Kidney tubule cell (primary cell): ENCODE results near the gene ZCCHC14.

Experiments
- DNase-seq: peaks from one replicate; pipeline ENCODE4 v3.0.0-alpha.2; 2018; ENCODE audit warnings: low spot score

The ZCCHC14 gene

DNA sequence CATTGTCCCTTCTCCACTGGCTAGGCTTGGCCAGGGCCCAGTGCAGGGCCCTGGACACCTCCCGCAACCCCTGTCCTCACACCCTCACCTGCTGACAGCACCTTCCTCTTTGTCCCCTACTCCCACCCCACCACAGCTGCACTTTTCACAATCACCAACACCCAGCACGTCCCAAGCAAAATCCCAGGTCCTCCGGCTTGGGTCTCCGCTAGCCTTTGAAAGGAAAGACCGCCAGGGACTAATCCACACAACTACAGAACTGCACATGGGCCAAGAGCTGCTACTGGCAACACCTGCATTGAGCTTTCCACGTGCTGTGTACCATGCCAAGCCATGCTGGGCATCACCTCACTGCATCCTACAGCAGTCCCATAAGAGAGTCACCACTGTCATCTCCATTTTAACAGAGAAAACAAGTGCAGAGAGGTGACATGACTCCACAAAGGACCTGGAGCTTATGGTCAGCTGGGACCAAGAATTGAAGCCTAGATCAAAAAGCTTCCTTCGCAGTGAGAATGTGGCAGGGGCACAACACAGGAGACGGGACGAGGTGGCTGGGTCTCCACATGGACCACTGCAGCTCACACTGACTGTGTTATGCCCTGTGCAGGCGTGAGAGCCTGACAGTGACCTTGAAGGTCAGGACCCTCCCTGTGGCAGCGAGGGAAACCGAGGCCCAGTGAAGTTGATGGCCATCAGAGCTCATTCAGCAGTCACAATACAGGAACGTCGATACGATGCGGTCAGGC, 131.8 kb downstream of the ZCCHC14 start:
- DNase-seq, result no peak

DNA sequence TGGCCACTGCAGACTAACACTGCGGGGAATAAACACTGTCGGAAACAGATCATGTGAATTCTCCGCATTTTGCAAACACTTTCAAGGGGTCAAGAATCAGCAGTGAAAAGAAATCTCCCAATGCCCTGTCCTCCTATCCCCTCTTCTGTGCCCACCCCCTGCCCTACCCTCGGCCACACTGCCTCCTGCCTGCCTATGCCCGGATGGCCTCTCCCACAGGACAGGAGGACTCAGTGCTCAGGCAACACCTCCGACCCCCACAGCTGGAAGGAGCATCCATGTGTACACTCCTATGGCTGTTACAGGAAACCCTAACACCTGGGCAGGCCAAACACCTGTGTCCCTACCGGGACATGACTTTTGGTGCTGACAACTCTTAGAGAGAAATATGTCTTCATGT, 133.7 kb downstream of the ZCCHC14 start:
- no peak for DNase-seq

DNA sequence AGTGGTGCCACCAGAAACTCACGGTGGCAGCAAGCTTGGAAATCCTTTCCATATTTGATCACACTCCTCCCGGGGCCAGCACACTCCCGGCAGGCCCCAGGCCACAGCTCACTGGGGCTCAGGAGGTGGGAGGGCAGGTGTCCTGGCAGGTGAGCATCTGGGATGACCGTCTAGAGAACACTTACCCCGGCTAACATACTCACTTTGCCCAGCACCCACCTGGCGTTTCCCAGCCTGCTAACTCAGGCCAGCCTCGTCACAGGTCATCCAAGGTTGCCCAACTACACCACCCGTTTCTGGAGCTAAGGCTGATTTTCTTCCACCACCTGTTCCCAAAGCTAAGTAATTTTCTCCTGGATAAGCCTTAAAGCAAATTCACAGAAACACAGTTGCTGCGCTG, 134.1 kb downstream of the ZCCHC14 start:
- no peak for DNase-seq

DNA sequence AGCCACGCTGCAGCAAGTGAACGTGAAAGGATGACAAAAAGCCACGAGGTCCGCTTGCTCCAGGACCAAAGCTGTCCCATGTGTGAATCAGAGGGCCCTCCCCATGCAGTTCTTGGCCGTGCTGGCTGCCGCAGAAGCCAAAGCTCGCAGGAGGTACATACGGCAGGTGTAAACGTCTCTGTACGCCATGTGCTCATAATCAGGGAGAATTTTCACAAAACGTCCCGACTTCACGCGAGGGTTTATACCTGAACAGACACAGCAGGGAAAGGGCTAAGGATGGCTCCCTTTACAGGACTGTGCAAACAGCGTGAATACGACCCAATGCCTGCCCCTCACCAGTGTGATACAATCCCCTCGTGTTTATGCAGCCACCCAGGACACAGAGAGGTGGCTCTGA, 134.6 kb downstream of the ZCCHC14 start:
- no peak for DNase-seq

DNA sequence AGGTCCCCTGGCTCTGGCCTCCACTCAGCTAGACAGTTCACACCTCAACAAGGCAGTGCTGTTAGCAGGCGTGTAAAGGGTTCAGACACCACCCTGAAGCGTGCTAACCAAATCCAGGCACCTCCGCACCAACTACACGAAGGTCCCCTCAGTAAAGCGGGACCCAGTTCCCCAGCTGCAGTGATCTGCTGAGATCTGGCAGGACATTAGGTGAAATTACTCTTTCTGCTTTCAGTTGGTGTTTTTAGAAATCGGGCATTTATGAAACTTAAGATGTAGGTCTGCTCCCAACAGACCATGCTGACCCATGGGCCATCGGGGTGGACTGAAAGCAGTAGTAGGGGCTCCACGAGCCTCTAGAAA, 136.4 kb downstream of the ZCCHC14 start:
- DNase-seq, result no peak
